ENCODE results near the gene PTPRN2.

The PTPRN2 gene

GRCh38 chr7:157661611-157661975 lies 926.0 kb downstream of the PTPRN2 start:
- TF ChIP-seq, protein P1, sequence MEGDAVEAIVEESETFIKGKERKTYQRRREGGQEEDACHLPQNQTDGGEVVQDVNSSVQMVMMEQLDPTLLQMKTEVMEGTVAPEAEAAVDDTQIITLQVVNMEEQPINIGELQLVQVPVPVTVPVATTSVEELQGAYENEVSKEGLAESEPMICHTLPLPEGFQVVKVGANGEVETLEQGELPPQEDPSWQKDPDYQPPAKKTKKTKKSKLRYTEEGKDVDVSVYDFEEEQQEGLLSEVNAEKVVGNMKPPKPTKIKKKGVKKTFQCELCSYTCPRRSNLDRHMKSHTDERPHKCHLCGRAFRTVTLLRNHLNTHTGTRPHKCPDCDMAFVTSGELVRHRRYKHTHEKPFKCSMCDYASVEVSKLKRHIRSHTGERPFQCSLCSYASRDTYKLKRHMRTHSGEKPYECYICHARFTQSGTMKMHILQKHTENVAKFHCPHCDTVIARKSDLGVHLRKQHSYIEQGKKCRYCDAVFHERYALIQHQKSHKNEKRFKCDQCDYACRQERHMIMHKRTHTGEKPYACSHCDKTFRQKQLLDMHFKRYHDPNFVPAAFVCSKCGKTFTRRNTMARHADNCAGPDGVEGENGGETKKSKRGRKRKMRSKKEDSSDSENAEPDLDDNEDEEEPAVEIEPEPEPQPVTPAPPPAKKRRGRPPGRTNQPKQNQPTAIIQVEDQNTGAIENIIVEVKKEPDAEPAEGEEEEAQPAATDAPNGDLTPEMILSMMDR (IDR thresholded peaks at IDR 0.05; ENCODE audit: low read depth, low read length), result no peak
- DNase-seq (ENCODE audit: extremely low read depth, low read depth), result no peak

GRCh38 chr7:157660971-157661610 lies 926.5 kb downstream of the PTPRN2 start:
- DNase-seq (ENCODE audit: extremely low read depth, low read depth), result no peak
- TF ChIP-seq, protein P1 (IDR thresholded peaks at IDR 0.05; ENCODE audit: low read depth, low read length), result no peak

DNA sequence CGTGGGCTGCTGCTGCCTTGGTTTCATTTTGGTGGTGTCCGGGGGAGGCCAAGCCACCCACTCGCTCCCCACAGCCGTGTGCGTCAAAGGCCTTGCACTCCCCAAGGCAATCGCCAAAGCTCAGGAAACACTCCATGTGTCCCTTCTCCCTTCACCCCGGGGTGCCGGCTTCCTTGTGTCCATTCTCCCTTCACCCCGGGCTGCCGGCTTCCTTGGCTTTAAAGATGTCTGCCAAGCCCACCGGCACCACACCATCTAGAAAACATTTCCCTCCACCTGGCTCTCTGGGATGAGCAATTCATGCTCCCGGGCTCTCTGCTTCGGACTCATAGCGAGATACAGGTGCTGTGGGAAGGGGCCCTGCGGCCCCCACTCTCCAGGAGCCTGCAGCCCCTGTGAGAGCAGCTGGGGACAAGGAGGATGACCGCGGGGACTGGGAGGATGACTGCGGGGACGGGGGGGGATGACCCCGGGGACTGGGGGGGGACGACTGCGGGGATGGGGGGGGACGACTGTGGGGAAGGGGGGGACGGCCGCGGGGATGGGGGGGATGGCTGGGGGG lies 928.7 kb downstream of the PTPRN2 start:
- TF ChIP-seq, protein P1 (IDR thresholded peaks at IDR 0.05; ENCODE audit: low read depth, low read length), result no peak
- no peak for DNase-seq (ENCODE audit: extremely low read depth, low read depth)

DNA sequence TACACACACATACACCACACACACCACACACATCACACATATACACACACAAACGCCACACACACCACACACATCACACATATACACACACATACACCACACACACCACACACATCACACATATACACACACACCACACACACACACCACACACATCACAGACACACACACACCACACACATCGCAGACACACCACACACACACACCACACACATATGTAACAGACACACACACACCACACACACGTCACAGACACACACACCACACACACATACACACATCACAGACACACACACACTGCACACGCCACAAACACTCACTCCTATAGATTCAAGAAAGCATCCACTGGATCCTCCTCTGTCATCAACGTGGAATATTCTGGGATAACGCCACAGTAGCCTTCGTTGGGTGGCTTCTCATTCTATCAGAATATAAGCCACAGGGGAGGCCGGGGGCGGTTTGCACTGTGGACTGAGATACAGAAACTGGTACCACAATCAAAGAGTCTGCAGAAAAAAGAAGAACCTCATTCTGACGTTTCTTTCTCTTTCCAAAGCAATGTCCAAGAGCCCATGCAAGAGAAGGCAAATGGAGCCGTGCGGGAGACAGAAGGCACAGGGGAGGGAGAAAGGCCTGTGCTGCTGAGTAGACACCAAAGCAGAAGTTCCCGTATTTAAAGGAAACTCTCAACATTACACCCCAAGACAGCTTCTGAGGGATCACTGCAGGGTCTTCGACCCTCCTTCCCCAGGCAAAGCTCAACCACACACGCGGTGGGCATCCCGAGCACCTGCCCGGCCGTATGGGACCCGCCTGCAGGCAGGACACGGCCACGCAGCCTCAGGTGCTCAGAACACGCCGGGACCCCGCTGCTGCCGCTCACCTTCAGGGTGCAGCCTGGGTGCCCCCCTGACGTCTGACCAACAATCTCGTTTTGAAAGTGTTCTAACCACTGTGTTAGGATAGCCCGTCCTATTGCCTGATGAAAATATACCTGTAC lies 929.6 kb downstream of the PTPRN2 start:
- no peak for DNase-seq (ENCODE audit: extremely low read depth, low read depth)
- TF ChIP-seq, protein P1 (IDR thresholded peaks at IDR 0.05; ENCODE audit: low read depth, low read length), result no peak

- DNase-seq (ENCODE audit: extremely low read depth, low read depth), result no peak
- TF ChIP-seq, protein P1 (IDR thresholded peaks at IDR 0.05; ENCODE audit: low read depth, low read length), result no peak
These were observed 931.3 kb downstream of the PTPRN2 start for GRCh38 chr7:157656195-157656769.

DNA sequence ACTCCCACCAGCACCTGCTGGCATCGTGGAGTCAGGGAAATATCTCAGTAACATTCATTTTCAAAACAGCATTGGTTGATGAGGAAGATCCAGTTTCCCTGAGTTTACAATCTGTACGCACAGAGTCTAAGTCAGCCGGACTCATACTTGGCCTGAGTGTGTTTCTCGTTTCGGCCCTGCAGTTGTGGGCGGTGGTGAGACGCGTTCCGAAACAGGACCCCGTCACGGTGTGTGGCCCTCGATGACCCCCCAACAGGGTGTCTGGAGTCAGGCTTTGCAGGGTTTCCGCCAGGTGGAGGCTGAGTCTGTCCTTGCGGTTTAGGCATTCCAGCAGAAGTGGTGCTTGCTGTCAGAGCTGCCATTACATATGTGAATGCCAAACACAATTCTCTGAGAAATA lies 933.3 kb downstream of the PTPRN2 start:
- DNase-seq (ENCODE audit: extremely low read depth, low read depth), result no peak
- TF ChIP-seq, protein P1 (IDR thresholded peaks at IDR 0.05; ENCODE audit: low read depth, low read length), result no peak

All from AG09319 (cell line).